Hematopoietic multipotent progenitor cell (in vitro differentiated cells): Measurements from ENCODE around the gene EEIG1. TPM values are rescaled to one million over a fixed set of nuclear protein-coding genes. Genes with fewer than 3 reads are reported as not detected.
A peak's percentile ranks its signal among the peaks of the same experiment; 100 is the strongest.

Experiments used
- DNase-seq, 3 donors: peaks; one replicate each; pipeline ENCODE4 v3.0.0-alpha.2; 2011 to 2015; ENCODE audit warnings: low read depth in 2 of 3, low spot score in 2 of 3
- total RNA-seq: library from RNA; depleted of rRNA; stranded (reverse); fragments of >200 nt; gene quantifications from one replicate; pipeline ENCODE4 v1.2.3, GENCODE V29; 2012

Gene EEIG1
- total RNA-seq, 1 donor: 3.8 TPM

DNA sequence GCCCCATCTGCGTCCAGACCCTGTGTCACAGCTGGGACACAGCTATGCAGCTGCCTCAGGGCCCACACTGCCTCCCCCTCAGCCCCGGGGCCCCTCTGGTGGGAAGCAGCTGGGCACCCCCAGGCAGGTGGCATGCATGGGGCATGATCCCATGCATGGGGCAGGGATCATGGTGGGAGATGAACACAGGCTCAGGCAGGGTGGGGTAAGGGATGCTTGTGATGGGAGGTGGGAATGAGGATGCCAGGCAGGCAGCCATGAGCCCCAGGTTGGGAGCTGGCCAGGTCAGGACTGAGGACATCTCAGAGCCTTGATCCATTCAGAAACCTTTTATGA lies 19.7 kb downstream of the EEIG1 start:
- no peak for DNase-seq

DNA sequence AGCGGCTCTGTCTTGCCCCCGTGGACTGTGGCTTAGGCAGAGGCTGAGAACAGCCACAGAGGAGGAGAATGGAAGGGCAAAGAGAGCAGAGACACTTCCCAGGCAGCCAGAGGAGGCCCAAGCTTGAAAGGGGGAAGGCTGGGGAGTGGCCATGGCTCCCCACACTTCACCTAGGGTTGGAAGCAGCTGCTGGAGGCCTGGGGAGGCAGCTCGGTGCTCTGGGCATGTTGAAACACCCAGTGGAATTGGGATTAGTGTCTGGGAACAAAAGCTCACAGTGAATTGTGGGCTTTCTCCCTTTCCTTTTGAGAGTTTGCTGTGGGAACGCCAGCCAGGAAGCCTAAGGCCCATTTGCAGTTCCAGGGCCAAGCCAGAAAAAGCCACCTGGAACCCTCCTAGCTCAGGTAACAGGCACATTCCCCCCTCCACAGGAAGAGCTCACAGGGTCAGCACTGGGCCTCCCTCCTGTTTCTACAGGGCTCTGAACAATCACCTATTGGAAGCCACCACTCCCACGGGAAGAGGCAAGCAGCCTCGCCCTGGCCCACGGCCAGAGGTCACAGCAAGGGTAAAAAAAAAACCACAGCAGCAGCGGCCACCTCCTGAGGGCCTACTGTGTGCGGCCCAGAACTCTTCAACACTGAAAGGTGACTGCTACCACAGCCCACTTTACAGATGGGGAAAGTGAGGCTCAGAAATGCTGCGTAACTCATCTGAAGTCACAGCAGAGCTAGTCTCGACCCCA lies 20.2 kb downstream of the EEIG1 start:
- DNase-seq: no peak

DNA sequence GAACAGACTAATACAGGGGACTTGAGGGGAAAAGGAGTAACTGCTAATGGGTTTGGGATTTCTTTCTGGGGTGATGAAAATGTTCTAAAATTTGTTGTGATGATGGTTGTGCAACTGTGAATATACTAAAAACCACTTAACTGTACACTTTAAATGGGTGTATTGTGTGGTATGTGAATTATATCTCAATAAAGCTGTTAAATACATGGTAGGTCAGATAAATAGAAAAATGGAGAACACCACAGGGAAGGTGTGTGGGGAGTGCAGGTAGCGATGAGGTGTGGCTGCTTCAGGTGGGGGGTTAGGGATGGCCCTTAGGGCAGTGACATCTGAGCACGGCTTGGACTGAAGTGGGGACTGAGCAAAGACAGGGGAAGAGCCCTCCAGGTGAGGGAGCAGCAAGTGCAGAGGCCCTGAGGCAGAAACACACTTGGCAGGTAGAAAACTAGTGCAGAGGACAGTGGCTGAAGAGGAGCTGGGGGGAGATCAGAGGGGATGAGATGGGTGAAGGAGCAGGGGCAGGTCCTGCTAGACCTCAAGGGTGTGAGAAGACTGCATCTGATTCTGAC lies 20.9 kb downstream of the EEIG1 start:
- DNase-seq: no peak

DNA sequence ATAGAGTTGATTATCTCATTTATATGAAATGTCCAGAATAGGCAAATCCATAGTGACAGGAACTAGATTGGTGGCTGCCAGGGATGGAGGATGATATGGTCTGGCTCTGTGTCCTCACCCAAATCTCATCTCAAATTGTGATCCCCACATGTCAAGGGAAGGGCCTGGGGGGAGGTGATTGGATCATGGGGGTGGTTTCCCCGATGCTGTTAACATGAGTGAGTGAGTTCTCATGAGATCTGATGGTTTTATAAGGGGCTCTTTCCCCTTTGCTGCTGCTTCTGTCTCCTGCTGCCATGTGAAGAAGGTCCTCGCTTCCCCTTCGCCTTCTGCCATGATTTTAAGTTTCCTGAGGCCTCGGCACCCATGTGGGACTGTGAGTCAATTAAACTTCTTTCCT lies 21.4 kb downstream of the EEIG1 start:
- DNase-seq: no peak

DNA sequence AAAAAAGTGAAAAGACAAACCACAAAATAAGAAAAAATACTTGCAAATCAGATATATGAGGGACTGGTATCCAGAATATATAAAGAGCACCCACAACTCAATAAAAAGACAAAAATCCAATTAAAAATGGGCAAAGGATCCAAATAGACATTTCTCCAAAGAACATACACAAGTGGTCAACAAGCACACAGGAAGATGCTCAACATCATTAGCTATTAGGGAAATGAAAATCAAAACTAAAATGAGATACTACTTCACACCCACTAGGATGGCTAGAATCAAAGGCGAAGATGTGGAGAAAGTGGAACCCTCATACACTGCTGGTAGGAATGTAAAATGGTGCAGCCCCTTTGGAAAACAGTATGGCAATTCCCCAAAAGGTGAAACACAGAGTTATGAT lies 22.1 kb downstream of the EEIG1 start:
- DNase-seq: no peak

DNA sequence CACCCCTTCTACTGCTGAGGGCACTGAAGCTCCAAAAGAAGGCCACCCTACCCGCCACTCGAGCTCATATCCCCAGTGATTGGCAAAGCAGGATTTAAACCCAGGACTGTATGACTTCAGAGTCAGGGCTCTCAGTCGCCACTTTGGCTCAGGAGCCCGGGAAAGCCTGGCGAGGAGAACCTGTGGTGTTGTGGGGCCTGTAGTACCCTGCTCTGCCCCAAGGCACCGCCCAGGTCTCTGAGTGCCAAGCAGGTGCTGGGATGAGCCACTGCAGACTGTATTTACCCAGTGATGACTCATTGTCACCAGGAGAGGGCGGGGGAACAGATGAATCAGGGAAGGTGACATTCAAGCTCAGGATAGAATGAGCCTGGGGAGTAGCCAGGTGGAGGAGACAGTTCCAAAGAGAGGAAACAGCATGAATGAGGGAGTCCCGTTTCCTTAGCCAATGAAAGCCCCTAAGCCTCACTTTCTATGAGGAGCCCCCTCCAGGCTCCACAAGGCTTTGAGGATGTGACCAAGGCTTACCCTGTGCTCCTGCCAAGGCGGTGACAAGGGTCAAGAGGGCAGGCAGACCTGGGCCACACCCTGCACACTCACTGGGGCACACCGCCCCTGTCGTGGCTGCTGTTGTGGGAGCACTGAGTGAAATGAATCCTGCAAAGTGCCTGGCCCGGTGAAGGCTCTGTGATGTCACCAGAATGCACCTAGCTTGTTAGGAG lies 25.3 kb downstream of the EEIG1 start:
- peak in 2 of 3 donors; percentile 68 for DNase-seq

DNA sequence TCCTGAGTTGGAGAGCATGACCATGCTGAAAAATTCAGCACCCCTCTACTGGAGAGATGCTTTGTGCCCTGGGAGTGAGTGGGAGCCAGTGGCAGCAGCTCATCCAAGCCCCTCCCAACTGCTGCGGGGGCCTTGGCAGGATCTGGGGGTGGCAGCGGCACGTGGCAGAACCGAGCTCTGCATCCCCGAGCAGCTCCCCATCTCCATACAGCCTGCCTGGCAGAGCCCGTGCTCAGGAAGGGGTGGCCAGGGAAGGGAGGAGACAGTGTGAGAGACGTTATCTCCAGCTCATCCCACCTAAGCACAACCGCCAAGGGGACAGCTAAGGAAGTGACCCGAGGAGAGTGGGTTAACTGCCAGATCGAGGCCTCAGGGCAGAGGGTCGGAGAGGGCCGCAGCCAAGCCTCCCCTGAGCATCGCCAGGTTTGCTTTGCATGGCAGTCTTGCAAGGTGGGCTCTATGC lies 25.9 kb downstream of the EEIG1 start:
- DNase-seq: no peak

DNA sequence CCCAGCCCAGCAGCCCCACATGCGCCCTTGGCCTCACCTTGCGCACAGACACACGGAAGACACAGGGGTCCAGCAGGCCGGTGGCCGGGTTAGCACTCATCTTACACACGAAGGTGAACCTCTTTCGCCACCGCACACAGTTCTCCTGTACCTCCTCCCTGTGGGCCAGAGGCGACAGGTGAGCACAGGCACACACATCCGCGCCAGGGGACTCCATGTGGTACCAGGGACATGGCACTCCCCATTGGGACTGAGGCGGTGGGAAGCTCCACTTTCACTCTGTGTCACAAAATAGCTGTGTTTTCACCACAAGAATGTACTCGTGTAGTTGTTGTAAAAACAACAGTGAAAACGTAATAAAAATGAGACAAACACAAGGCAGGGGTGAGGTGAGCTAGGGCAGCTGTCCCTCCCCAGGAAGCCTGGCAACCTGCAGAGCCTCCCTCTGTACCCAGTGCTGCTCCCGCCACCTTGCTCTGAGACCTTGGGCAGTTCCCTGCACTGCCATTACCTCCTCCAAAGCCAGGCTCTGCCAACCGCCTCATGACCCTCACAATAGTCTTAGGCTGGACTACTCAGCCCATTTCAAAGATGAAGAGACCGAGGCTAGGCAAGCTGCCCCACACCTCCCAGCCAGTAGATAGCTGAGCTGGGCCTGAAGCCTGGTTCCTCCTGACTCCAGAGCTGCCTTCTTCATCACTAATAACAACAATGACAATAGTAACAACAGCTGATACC lies 26.9 kb downstream of the EEIG1 start:
- DNase-seq: no peak

DNA sequence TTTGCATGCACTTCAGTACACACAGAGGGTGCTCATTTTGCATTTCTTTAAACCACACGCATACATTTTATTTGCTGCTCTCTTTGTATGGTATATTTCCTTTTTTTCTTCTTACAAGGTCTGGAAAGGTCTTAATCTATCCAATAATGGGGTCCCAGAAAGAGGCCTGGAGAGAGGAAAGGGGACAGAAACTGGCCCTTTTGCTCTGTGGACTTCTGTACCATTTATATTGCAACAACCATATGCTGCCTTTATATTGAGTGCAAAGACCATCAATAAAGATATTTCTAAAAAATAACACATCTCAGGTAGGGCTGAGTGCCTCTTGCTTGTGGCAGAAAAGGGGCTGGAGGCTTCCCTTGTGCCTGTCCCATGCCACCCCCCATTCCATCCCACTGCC lies 27.6 kb downstream of the EEIG1 start:
- no peak for DNase-seq

DNA sequence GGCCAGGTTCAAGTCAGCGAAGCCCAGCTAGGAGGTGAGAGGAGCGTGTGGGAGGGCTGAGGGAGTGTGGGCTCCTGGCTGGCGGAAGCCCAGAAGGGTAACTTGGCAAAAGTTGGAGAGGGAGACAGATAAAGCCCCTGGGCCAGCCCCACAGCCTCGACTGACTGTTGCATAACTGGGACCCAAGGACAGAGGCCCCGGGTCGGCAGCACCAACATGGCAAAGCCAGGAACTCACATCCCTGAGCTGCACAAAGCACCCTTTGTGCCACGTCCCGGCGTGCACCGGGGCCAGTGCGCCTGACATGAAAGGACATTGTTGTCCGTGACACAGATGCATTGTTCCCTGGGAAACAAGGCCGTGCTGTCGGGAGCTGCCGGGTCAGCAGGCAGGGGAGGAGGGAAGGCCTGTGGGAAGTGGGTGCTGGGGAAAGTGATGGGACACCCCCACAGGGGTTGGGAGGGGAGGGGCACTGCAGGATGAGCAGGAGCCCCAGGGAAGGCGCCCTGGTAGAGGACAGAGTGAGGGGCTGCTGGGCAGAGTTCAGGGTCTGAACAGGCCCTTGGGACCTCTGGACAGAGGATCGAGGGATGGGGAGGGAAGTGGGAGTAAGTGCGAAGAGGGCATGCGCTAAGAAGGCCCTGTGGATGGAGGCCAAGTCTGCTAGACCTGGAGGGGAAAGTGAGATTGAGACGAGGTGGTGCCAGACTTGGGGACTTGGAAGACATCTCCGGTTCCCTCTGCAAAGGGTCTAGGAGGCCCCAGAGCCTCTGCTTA lies 30.1 kb downstream of the EEIG1 start:
- no peak for DNase-seq

DNA sequence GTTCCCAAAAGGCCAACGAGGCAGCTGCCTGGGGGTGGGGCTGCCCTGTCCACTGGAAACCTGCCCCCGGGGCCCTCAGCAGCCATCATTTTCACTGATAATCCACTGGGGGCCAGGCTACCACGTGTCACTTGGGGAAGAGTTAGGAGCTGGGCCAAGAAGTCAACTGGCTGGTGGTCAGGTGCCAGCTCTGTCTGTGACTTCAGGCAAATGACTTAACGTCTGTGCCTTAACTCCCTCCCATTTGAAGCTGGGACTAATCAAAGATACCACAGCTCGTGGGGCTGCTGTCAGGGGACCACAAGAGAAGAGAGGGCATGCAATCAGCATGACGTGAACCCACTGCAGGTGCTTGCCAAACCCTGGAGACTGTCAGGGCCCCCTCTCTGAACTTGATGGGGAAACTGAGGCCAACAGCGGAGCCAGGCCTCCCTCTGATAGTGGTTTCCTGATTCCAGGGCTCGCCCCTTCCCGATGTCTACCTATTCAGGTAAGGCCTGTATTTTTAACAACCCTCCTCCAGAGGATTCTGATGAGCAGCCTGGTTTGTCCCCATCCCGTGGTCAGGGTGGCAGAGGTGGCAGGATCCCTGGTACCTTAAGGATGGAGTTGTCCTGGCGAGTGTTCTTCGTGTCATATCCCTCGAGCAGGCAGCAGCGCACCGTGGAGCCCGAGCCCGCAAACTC lies 30.8 kb downstream of the EEIG1 start:
- no peak for DNase-seq

DNA sequence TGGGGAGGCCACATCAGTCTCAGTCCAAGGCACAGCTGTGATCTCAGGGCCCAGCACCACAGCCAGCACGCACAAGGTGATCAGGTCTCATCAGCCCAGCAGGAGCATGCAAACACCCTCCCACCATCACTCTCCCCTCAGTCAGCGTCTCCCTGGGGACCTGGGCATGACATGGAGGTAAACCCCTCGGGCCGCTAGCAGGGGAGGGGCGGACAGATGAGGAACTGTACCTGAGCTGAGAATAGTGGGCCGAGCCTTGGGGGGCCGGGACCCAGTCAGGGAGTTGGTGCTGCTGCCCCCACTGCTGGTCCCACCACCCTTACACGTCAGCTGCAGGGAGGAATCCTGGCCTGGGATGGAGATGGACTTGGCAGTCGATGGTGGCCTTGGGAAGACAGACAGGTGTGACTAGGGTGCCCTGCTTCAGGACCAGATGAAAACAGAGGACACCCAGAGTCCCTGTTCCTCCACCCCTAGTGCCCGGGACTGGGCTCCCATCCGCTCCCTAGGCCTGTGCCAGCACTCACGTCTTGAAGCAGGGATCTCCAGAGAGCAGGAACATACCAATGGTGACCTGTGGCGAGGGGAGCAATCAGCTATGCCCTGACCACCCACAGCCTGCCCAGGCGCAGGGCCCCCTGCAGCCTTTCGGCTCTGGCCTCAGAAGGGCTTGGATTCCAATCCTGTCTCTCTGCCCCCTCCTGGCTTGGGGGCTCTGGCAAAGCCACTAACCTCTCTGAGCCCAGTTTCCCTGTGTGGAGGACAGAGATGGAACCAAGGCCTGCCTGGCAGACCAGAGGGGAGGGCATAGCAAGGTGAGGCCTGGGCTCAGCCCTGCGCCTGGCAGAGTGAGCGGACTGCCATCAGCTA lies 32.7 kb downstream of the EEIG1 start:
- no peak for DNase-seq

DNA sequence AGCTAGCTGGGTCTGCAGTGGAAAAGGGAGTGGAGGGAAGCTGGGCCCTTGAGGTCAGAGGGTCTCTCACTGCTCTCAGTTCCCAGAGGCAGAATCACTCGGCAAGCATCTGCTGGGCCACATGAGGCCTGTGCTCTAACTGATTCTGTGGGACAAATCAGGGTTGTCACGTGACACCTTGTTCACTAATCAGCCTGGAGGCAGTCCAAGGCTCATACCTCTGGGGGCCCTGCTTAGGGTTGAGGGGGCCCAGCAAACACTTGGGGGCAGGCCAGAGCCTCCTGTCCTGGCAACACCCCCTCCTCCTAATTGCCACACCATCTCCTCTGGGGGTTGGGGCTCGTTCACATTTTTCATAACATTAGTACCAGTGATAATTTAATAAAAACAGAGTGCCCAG lies 34.1 kb downstream of the EEIG1 start:
- DNase-seq: no peak

DNA sequence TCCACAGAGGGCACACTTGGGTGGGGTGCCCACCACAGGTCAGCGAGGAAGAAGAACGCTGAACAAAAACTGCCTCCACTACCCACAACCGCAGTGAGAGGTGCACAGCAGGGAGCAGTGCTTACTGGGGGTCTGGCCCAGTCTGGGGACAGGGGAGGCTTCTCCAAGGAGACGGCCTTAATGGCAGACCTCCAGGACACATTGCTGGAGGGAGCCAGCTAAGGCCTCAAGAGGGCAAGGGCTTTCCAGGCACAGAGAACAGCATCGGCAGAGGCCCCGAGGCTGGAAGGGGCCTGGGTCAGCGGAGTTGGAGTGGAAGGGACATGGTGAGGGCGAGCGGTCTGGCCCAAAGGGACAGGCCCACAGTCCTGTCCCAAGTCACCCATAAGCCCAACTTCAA lies 34.8 kb downstream of the EEIG1 start:
- DNase-seq: no peak

DNA sequence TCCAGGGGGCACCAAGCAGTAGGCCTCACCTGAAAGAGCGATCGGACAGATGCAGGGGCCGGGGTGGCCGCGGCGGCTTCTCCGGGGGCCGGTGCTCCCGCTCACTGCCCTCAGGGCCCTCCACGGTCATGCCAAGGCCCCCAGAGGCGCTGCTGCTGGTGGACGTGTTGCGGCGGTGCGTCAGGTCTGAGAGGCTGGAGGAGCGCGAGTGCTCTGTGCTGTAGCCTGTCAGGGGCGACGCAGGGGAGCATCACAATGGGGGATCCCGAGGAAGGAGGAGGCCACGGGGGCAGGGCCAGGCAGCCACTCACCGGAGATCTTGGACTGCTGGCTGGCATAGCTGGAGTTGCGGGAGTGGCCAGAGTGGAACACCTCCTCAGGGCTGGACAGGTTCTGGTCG lies 35.5 kb downstream of the EEIG1 start:
- DNase-seq: no peak

DNA sequence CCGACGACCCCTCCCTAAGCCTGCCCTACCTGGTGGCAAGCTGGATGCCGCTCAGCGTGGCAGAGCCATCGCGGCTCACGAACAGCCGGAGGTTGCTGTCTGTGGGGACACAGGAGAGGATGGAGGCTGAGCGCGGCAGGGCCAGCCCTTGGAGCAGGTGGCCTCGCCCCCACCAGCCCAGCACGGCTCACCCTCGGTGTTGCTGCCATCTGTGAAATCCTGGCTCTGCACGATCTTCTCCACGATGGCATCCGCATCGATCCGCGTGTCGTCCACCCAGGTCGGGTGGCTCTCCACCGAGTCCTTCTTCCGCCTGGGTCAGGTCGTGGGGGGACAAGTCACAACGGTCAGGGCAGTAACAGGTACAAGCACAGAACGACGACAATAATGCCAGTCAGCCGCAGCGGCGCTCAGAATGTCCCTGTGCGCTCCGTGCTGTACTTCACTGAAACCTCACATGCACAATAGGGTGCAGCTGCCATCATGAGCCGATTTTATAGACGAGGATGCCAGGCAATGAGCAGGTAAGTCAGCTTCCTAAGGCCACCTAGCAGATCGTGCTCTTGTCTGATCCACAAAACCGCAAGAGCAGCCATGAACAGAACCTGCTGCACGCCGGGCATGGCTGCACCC lies 36.1 kb downstream of the EEIG1 start:
- no peak for DNase-seq

DNA sequence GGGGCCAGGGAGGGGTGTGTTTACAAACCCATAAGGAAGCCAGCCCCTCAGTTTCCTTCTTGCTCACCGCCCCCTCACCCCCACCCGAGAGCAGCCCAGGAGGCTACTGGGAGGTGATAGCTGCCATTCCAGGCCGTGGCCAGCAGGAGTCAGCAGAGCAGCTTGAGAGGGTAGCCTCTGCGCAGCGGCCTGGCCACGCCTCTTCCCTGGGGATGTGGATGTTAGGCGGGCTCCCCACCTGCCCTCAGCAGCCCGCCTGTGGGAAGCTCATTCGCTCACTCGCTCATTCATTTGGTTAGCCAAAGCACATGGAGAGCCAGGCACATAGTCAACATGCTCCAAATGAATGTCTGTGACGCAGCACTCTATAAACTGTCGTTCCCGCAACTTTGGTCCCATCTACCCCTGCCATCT lies 37.1 kb downstream of the EEIG1 start:
- DNase-seq: peak; percentile 60 to 81 (median 80)

DNA sequence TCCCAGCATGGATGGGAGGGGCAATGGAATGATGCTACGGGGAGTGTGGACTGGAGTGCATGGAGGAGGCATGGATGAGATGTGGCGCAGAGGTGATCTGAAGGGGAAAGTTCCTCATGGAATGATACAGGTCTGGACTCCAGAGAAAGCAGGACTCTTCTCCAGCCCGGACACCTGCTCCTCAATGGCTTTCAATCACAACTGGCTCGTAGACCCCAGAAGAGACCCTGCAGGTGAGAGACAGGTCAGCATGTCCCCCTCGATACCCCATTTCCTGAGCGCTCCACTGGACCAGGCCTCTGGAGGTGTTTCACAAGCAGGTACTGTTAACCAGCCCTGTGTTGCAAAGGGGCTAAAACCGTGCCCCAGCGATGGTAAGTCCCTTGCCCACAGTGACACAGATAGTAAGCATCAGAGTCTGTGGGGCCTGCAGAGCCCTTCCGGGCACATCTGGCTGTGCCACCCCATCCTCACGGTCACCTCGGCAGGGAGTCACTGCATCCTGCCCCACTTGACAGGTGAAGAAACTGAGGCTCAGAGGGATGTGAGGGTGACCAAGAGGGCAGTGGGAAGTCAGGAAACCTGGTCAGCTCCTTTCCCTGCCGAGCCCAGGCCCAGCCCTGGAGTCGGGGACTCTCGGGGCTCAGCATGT lies 37.7 kb downstream of the EEIG1 start:
- DNase-seq: no peak
